HK-2 (cell line): Measurements from ENCODE around the gene HNRNPUL1.

Experiments used
- DNase-seq: peaks from one replicate; pipeline ENCODE4 v3.0.0-alpha.2; 2018; ENCODE audit not compliant: unreplicated experiment

Gene HNRNPUL1

GRCh38 chr19:41234512-41235168 is 29.5 kb upstream of the HNRNPUL1 start:
- no peak for DNase-seq

- no peak for DNase-seq
Measured at GRCh38 chr19:41235480-41235879, 28.7 kb upstream of the HNRNPUL1 start.

DNA sequence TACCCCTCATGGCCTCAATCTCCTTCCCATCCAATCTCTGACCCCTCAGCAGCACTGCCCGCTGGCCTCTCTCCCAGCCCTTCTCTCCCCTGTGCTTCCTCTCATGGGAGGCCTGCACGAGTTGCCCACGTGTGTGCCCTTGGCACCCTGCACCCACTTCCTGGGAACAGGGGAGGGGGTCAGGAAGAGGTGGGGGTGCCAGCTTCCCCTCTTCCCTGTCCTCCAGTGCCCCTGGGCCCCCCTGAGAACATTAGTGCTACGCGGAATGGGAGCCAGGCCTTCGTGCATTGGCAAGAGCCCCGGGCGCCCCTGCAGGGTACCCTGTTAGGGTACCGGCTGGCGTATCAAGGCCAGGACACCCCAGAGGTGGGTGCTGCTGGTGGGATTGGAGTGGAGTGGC is 25.9 kb upstream of the HNRNPUL1 start:
- DNase-seq: no peak

DNA sequence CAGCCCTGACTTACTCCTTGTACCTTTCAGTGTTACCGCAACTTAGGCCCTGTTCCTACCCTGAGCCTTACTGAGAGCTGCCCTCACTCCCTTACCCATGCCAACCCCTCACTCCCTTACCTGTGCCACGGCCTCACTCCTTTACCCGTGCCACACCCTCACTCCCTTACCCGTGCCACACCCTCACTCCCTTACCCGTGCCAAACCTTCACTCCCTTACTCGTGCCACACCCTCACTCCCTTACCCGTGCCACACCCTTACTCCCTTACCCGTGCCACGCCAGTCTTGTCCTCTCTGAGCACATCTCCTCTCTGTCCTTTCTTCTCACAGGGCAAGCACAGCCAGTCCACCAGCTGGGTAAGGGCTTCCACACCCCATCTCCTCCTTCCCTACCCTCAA is 24.8 kb upstream of the HNRNPUL1 start:
- no peak for DNase-seq

GRCh38 chr19:41239961-41240574 is 24.1 kb upstream of the HNRNPUL1 start:
- DNase-seq: no peak

DNA sequence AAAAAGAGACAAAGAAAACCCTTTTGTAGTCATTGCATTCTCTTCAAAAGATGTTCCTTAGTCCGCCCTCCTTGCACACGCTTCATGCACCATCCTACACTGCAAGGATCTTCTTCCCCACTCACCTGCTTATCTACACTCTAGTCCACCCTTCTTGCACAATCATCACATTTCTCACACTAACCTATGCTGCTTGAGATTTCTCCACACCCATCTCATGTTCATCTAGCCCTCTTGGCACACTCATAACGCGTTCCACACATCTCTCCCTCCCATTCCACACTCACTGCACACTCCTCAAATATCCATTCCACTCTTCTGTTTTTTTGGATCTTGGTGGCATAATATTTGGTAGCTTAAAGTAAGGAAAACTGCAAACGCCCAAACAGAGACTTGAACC is 22.3 kb upstream of the HNRNPUL1 start:
- no peak for DNase-seq

DNA sequence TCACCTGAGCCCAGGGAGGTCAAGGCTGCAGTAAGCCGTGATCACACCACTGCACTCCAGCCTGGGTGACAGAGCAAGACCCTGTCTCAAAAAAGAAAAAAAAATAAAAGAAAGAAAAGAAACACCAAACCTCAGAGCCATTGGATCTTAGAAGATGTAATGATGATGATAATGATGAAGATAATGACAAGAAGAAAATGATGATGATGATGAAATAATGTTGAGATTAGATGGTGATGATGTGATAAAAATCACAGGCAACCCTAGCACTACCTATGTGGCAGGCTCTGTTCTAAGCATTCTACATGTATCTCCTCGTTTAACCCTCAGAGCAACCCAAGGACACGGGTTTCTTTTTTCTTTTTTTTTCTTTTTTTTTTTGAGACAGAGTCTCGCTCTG is 20.1 kb upstream of the HNRNPUL1 start:
- DNase-seq: no peak

- no peak for DNase-seq
Measured at GRCh38 chr19:41245843-41246242, 18.3 kb upstream of the HNRNPUL1 start.

GRCh38 chr19:41248895-41249294 is 15.3 kb upstream of the HNRNPUL1 start:
- no peak for DNase-seq

- DNase-seq: peak; percentile 46
Measured at GRCh38 chr19:41249707-41250423, 14.3 kb upstream of the HNRNPUL1 start.

- DNase-seq: no peak
Measured at GRCh38 chr19:41253660-41254059, 10.5 kb upstream of the HNRNPUL1 start.

- DNase-seq: no peak
Measured at GRCh38 chr19:41255171-41255570, 9.0 kb upstream of the HNRNPUL1 start.

DNA sequence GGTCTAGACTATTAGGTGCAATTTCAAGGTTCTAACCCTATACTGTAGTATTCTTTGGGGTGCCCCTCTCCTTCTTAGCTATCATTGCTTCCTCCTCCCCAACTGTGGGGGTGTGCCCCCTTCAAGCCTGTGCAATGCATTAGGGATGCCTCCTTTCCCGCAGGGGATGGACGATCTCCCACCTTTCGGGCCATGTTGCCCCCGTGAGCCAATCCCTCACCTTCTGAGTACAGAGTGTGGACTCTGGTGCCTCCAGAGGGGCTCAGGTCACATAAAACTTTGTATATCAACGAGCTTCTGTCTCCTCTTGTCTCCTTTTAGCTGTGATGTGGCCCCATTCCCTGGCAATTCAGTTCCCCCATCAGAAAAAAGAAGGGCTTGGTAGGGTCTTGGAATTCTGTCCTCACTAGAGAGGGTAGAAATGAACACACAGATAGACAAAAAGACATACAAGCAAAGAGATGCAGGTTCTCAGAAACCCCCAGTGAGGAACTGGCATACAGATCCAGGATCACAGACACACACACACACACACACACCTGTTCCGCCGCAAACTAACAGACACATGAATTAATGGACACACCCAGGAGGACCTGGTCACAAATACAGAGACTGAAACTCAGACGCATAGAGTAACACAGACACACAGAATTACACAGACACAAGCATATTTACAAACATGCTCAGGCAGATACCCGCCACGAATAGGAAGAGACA is 2.5 kb upstream of the HNRNPUL1 start:
- DNase-seq: no peak

- peak; percentile 65 for DNase-seq
Measured at GRCh38 chr19:41263042-41263849, 926 bp upstream of the HNRNPUL1 start.

GRCh38 chr19:41264581-41265394 is 616 bp downstream of the HNRNPUL1 start:
- DNase-seq: peak; percentile 62

GRCh38 chr19:41265395-41266153 is 1.4 kb downstream of the HNRNPUL1 start:
- DNase-seq: peak; percentile 31

DNA sequence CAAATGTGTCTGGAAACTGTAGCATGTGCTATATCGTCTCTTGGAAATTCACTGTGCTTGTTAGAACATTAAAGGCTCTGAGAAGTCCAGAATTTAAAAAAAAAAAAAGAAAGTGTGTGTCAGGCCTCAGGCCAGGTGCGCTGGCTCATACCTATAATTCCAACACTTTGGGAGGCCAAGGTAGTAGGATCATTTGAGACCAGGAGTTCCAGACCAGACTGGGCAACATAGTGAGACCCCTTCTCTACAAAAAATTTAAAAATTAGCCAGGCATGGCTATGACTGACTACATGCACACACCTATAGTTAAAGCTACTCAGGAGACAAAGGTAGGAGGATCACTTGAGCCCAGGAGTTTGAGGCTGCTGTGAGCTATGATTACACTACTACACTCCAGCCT is 4.9 kb downstream of the HNRNPUL1 start:
- DNase-seq: no peak

- DNase-seq: no peak
Measured at GRCh38 chr19:41269571-41269970, 5.4 kb downstream of the HNRNPUL1 start.

DNA sequence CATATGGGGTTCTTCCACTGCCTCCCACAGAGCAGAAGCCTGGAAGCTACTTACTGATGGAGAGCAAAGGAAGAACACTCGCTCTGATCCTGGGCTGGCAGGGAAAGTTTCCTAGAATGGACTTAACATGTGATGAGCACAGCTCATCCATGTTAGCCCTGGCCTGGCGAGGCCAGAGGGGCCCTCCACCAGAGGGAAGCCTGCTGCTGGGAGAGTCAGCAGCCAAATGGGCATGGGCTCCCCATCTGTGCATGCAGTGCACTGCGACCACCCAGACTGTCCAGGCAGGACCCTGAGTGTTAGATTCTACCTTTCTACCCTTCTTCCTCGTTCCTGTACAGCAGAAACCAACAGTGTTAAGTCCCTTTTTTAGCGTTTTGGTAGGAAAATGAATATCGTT is 8.9 kb downstream of the HNRNPUL1 start:
- DNase-seq: no peak

DNA sequence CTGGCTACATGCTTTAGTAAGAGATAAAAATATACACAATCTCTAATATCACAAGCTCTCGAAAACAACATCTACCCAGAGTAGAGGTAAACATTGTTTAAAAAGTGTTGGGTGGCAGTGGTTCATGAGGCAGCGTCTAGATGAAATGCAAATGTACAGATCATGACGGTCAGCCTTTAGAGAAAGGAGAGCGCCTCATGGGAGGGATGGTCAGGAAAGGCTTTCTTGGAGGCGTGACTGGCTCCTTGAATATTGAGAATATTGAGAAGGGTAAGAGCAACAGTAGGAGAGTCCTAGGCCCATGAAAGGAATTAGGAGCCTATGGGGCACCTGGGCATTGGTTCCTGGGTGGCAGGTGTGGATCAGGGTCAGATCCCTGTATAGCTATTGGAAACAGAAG is 10.6 kb downstream of the HNRNPUL1 start:
- no peak for DNase-seq
